ENCODE results near the gene PLEKHO1.

DNA sequence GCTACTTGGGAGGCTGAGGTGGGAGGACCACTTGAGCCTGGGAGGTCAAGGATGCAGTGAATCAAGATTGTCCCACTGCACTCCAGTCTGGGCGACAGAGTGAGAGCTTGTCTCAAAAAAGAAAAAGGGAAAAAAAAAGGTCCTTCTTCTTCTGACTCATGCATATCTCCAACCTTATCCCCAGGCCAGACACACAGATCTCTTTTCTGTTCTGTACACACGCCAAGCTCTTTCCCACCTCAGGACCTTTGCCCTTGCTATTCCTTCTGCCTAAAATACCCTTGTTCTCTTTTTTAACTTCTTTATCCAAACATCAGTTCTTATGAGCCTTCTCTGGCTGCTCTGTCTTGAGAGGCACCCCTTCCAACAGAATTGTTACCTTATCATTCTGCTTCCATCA, 22.1 kb downstream of the PLEKHO1 start:
- TF ChIP-seq, protein P1, sequence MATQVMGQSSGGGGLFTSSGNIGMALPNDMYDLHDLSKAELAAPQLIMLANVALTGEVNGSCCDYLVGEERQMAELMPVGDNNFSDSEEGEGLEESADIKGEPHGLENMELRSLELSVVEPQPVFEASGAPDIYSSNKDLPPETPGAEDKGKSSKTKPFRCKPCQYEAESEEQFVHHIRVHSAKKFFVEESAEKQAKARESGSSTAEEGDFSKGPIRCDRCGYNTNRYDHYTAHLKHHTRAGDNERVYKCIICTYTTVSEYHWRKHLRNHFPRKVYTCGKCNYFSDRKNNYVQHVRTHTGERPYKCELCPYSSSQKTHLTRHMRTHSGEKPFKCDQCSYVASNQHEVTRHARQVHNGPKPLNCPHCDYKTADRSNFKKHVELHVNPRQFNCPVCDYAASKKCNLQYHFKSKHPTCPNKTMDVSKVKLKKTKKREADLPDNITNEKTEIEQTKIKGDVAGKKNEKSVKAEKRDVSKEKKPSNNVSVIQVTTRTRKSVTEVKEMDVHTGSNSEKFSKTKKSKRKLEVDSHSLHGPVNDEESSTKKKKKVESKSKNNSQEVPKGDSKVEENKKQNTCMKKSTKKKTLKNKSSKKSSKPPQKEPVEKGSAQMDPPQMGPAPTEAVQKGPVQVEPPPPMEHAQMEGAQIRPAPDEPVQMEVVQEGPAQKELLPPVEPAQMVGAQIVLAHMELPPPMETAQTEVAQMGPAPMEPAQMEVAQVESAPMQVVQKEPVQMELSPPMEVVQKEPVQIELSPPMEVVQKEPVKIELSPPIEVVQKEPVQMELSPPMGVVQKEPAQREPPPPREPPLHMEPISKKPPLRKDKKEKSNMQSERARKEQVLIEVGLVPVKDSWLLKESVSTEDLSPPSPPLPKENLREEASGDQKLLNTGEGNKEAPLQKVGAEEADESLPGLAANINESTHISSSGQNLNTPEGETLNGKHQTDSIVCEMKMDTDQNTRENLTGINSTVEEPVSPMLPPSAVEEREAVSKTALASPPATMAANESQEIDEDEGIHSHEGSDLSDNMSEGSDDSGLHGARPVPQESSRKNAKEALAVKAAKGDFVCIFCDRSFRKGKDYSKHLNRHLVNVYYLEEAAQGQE (IDR thresholded peaks at IDR 0.05; ENCODE audit: low read depth): no peak
- TF ChIP-seq CEBPB (IDR thresholded peaks at IDR 0.05): no peak
- no peak for TF ChIP-seq YY1 (IDR thresholded peaks at IDR 0.05; ENCODE audit: low read depth)
- TF ChIP-seq, protein P2, sequence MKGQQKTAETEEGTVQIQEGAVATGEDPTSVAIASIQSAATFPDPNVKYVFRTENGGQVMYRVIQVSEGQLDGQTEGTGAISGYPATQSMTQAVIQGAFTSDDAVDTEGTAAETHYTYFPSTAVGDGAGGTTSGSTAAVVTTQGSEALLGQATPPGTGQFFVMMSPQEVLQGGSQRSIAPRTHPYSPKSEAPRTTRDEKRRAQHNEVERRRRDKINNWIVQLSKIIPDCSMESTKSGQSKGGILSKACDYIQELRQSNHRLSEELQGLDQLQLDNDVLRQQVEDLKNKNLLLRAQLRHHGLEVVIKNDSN (IDR thresholded peaks at IDR 0.05): no peak
- no peak for TF ChIP-seq RAD21 (IDR thresholded peaks at IDR 0.05; ENCODE audit: low read depth)
- no peak for TF ChIP-seq EP300 (IDR thresholded peaks at IDR 0.05; ENCODE audit: borderline replicate concordance)
